Hindlimb muscle (tissue), 1 donor: ENCODE measurements around the gene SMAP2. TPM values are rescaled to one million over a fixed set of nuclear protein-coding genes. Genes with fewer than 3 reads are reported as not detected.
A peak's percentile ranks its signal among the peaks of the same experiment; 100 is the strongest.

ENCODE experiments used
- DNase-seq: peaks from one replicate; pipeline ENCODE4 v3.0.0-alpha.2; 2013
- polyA plus RNA-seq: library from polyadenylated mRNA; unstranded; fragments of 120-200 nt; gene quantifications from one replicate; pipeline ENCODE4 v1.2.1, GENCODE V29; 2013; ENCODE audit not compliant: insufficient read length

SMAP2 gene
- polyA plus RNA-seq, 1 donor = 16.3 TPM

- DNase-seq = no peak
Observed at GRCh38 chr1:40422630-40423263, 49.2 kb downstream of the SMAP2 start.

- no peak for DNase-seq
Observed at GRCh38 chr1:40423264-40423642, 49.7 kb downstream of the SMAP2 start.

GRCh38 chr1:40423951-40424618, 50.6 kb downstream of the SMAP2 start:
- no peak for DNase-seq

GRCh38 chr1:40425198-40425597, 51.7 kb downstream of the SMAP2 start:
- DNase-seq = no peak

GRCh38 chr1:40431385-40431784, 57.9 kb downstream of the SMAP2 start:
- no peak for DNase-seq

- DNase-seq = no peak
Observed at GRCh38 chr1:40432644-40433390, 59.3 kb downstream of the SMAP2 start.

- no peak for DNase-seq
Observed at GRCh38 chr1:40435471-40435870, 61.9 kb downstream of the SMAP2 start.

GRCh38 chr1:40435876-40436275, 62.3 kb downstream of the SMAP2 start:
- DNase-seq = no peak

- DNase-seq = no peak
Observed at GRCh38 chr1:40438391-40439015, 65.0 kb downstream of the SMAP2 start.

GRCh38 chr1:40439247-40439646, 65.7 kb downstream of the SMAP2 start:
- no peak for DNase-seq

GRCh38 chr1:40449684-40450494, 76.4 kb downstream of the SMAP2 start, which contains the start of gene ZFP69B:
ZFP69B (plus strand) TSS chr1:40450476; CDS start chr1:40450962, 486 bp downstream.
- peak; percentile 95 for DNase-seq

GRCh38 chr1:40450495-40451237, 77.1 kb downstream of the SMAP2 start:
- no peak for DNase-seq

GRCh38 chr1:40451238-40451585, 77.7 kb downstream of the SMAP2 start:
- DNase-seq = no peak

GRCh38 chr1:40454873-40455272, 81.3 kb downstream of the SMAP2 start:
- DNase-seq = no peak

- no peak for DNase-seq
Observed at GRCh38 chr1:40462956-40463590, 89.5 kb downstream of the SMAP2 start.

GRCh38 chr1:40469327-40469726, 95.8 kb downstream of the SMAP2 start:
- DNase-seq = no peak

Other genes with a start within 250 kb of the SMAP2 start
- 12.8 TPM for gene RLF, start 212.3 kb upstream of the SMAP2 start, polyA plus RNA-seq
- not detected for gene TMCO2, start 125.8 kb upstream of the SMAP2 start, polyA plus RNA-seq
- 24.5 TPM for gene ZMPSTE24, start 115.5 kb upstream of the SMAP2 start, polyA plus RNA-seq
- 1.2 TPM for gene COL9A2, start 56.4 kb upstream of the SMAP2 start, polyA plus RNA-seq
- 2.7 TPM for gene ZFP69B, start 76.7 kb downstream of the SMAP2 start, polyA plus RNA-seq
- 5.0 TPM for gene ZFP69, start 103.6 kb downstream of the SMAP2 start, polyA plus RNA-seq
- 7.2 TPM for gene EXO5, start 135.0 kb downstream of the SMAP2 start, polyA plus RNA-seq
- 3.6 TPM for gene ZNF684, start 157.9 kb downstream of the SMAP2 start, polyA plus RNA-seq